CD4-positive, alpha-beta T cell treated with Interleukin-15 for 4 hours (primary cell): ENCODE data around the gene CACNA1A.

ENCODE experiments used
- DNase-seq: peaks from one replicate; pipeline ENCODE4 v3.0.0-alpha.2; 2020; ENCODE audit warnings: low spot score

Gene CACNA1A

DNA sequence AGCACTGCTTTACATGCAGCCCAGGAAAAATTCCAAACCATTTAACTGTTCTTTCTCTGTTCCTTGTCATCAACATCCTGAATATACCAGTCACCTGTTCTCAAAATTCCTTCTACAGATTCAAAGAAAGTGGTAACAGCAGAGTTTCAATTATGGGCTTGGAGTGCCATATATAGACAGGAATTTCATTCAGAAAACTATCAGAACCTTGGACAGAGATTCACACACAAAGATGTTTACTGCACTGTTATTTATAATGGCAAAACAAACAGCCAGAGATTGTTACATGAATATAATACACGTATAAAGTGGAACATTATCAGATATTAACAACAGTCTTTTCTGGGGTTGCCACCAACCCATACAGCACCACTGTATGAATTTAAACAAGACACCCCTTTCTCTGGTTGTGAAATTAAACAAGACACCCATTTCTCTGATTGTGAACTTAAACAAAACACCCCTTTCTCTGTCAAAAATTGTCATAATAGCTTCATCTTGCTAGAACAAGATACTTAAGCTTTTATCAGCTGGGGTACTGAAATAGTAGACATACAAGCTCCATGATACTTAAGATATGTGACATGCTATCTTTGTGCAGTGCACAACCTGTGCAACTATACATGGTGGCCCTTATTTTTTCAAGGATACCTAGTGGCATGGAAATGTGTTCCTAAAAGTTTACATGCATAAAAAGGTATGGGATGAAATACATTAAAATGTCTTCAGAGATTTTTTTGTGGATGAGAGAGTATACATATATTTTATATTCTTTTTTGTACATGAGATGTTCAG, 12.6 kb downstream of the CACNA1A start:
- no peak for DNase-seq

GRCh38 chr19:13492128-13492527, 14.2 kb downstream of the CACNA1A start:
- no peak for DNase-seq

GRCh38 chr19:13487985-13488384, 18.3 kb downstream of the CACNA1A start:
- no peak for DNase-seq

DNA sequence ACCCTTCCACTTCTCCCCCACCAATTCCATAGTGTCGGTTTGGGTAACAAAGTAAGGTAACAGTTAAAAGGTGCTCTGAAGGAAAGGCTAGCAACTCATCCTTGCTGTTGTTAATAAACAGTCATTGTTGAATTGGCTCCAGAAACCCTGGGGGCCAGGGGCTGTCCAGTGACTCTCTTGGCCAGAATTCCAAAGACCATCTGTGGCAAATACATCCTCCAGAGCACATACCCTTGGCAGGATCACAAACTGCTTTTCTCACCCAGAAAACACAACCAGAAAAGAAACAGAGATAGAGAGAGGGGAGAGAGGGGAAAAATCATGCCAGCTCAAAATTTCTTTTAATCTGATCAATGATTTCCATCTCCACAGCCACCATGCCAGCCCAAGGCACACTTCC, 22.1 kb downstream of the CACNA1A start:
- DNase-seq, result no peak

DNA sequence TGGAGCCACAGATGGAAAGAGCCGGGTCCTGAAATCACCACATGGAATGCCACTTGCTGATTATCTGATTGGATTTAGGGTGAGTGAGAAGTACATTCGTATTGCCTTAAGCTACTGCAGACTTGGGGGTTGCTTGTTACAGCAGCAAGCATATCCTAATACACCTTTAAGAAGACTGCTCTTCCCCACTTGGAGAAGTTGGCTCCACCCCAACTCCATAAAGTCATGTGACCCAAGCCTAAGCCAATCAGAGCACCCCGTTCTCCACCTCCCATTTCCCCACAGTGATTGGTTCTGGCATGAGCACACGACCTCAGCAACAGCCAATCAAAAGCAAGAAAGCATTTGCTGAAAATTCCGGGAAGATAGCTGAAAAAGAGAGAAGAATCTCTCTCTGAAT, 23.1 kb downstream of the CACNA1A start:
- no peak for DNase-seq

- no peak for DNase-seq
Measured at GRCh38 chr19:13478576-13478975, 27.7 kb downstream of the CACNA1A start.

- no peak for DNase-seq
Measured at GRCh38 chr19:13476071-13476470, 30.2 kb downstream of the CACNA1A start.

DNA sequence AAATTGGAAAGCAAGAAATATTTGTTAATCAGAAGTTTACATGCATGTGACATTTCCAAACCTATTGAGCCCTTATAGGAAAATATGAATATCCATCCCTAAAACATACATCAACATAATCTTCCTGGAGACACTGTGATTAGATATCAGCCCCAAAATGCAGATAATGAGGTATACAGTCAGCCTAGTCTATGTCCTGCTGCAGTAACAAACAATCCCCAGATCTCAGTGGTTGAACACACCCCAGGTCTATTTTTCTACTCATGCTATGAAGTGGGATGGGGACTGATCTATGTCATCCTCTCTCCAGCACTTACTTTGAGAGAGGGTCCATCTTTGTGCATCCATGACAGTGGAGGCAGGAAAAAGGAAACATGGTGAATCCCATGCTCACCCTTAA, 31.2 kb downstream of the CACNA1A start:
- no peak for DNase-seq

DNA sequence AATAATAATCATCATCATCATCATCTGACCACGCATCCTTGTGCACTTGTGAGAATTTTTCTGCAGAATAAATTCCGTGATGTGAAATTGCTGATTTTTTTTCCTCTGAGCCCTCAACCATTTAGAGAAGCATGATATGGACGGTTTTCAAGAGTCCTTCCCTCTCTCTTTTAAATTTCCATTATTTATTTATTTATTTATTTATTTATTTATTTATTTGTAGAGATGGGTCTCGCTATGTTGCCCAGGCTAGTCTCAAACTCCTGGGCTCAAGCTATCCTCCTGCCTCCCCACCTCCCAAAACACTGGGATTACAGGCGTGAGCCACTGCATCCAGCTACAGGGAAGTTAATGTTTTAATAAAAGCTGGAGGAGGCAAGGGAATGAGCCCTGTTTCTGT, 39.6 kb downstream of the CACNA1A start:
- no peak for DNase-seq

DNA sequence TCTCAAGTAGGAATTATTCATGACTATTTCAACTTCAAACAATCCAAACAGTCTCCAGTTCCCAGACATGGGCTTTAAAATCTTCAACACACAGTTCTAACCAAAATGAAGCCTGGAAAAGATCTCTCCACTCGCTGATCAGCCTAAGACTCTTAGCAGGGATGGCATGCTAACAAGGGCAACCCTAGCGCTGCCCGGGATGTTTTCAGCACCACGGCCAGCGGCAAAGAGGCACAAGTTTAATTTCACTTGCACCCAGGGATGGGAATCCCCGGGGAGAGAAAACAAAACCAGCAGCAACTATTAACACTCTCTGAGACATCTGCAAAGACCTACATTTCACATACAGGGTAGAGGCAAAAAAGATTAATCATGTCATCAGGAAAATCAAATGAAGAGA, 43.0 kb downstream of the CACNA1A start:
- DNase-seq, result no peak

DNA sequence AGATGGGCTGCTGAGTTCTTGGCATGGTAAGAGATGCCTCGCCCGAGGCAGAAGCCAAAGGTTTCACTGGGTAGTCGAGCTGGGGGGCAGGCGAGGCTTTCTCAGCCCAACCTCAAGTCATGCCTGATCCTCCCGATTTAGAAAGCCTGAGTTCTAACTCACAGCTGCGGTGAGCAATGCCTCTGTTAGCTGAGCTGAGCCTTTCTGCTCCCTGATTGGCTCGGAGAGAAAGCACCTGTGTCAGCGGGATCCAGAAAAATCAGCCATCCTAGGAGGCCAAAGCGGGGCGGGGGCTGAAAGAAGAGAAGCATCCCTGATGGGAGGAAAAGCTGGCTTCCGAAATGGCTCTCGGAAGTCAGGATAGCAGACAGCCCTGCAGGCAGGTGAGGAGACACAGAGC, 44.7 kb downstream of the CACNA1A start:
- DNase-seq, result no peak

DNA sequence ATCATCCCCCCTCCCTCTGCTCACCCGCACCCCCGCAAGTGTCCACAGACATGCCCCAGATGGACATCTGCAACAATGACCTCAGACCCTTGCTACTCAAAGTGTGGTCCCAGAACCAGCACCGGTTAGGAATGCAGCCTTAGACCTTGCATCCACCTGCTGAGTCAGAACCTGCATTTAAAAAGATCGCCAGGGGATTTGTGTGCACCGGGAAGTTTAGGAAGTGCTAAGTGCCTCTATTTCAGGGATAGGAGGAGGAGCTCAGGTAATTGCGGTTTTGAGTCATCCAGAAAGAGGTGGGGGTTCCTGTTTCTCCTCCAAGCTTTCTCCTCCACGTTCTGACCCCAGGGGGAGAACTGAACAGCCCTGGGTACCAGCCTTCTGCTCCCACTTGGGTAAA, 46.2 kb downstream of the CACNA1A start:
- DNase-seq, result no peak

DNA sequence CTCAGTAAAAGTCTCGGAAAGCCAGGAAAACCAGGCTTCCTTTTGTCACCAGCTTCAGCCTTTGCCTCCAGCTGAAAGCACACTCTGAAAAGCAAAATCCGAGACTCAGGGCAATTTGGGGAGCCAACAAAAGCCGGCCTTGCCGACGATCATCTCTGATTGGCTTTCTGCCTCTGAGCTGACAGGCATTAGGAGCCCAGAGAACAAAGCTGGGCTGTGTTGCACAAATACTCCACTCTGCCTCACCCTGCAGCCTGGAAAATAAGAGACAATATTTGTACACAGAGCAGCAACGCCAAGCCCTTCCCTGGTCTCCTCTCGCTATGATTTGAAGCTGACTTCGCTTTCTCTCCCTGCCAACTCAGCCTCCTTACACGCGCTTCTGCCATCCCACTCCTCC, 46.9 kb downstream of the CACNA1A start:
- DNase-seq, result no peak

DNA sequence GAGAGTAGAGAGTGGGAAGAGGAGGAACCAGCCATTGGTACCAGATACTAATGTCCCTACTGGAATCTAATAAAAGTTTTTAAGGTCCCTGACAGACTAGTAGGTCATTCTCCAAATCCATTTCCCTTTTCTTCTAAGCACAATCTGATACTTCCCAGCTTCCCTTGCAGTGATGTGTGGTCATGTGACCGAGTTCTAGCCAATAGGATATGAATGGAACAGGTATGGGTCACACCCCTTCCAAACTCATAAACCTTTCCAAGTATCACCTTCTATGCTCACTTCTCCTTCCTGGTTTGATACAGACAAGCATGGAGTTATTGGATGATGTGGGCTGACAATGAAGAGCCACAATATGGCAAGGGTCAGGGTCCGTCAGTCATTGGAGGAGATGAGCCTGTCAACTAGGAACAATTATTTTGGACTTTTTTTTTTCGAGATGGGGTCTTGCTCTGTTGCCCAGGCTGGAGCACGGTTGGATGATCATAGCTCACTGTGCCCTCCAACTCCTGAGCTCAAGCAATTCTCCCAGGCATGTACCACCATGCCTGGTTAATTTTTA, 54.8 kb downstream of the CACNA1A start:
- no peak for DNase-seq

DNA sequence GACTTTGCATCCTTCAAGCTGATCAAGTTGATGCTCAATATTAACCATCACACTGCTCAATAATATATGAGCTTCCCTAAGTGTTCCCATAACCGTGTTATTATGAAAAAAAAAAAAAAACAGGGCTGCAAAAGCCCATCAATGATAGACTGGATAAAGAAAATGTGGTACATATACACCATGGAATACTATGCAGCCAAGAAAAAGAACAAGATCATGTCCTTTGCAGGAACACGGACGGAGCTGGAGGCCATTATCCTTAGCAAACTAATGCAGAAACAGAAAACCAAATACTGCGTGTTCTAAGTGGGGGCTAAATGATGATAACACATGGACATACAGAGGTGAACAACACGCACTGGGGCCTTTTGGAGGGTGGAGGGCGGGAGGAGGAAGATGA, 58.3 kb downstream of the CACNA1A start:
- no peak for DNase-seq

GRCh38 chr19:13441810-13442512, 64.3 kb downstream of the CACNA1A start:
- peak; percentile 12 for DNase-seq

DNA sequence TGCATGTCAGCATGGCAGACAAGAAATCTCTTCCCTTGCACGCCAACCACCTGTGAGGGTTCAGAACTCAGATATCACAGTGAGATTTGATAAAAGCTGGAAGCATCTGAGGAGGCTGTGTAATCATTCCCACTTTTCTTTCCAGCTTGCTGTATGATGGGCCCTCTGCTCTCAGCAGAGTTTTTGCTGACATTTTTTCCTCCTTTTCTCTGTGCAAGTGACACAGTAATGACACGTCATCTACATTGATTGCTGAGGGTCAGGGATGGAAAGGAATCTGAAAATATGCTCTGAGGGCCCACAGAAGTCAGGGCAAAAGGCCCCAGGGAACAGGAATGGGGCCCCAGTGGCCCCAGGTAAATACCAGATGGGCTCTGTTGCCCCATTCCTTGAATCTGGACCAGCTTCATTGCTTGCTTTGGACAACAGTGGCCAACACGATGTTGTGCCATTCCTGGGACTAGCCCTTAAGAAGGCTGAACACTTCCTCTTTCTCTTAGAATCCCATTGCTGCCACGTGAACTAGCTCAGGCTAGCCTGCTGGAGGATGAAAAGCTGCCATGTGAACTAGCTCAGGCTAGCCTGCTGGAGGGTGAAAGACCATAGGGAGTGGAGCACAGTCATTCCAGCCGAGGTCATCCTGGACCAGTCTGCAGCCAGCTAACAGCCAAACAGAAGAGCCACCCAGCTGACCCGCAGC, 68.2 kb downstream of the CACNA1A start:
- DNase-seq, result no peak

- no peak for DNase-seq
Measured at GRCh38 chr19:13436352-13436751, 69.9 kb downstream of the CACNA1A start.

DNA sequence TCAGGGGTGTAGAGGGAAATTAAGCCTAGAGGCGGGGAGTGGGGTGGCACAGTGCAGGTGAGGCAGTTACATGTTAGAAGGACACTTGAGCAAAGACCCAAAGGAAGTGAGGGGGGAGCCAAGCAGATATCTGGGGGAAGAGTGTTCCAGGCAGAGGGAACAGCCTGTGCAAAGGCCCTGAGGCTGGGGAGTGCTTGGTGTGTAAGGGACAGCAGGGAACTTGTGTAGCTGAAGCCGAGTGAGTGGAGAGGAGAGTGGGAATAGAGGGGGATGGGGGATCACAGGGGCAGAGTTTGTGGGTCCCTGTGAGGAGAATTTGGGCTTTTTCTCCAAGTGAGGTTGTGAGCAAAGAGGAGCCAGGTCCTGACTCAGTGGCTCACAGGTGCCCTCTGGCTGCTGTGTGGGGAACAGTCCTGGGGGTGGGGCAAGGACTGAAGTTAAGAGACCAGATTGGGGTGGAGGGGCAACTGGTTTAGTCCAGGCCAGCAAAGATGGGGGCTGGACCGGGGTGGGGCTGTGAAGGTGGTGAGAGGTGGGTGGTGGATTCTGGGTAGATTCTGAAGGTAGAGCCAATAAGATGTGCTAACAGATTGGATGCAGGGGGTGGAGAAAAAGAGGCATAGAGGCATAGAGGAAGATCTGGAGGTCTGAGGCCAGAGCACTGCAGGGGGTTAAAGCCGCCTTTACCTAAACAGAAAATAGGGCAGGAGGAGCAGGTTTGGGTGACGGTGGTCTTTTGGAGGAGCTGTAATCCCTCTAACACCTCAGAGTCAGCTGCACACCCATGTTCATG, 75.3 kb downstream of the CACNA1A start:
- DNase-seq, result peak; percentile 34

DNA sequence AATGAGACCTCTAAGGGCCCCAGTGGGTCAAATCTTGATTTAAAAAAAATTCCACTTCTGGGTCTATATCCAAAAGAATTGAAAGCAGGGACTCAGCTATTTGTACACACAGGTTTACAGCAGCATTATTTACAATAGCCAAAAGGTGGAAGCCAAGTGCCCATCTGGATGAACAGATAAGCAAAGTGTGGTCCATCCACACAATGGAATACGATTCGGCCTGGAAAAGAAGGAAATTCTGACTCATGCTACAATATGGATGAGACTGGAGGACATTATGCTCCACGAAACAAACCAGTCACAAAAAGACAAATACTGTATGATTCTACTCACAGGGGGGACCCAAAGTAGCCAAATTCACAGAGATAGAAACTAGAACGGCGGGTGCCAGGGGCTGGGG, 76.7 kb downstream of the CACNA1A start:
- DNase-seq, result no peak

DNA sequence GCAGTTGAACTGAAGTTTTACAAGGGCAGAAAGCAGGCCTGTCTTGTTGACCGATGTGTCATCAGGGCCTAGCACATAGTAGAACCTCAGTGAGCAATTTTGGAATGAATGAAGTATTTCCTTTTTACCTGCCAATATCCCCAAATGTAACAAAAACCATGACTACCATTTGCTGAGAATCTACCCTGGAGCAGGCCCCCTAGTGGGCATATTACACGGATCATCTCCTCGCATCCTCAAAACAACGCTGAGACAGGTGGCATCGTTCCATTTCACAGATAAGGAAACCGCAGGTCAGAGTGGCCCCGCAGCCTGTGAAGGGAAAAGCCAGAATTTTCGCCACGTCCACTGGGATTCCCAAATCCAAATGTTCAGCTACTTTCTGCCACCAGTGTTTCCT, 77.9 kb downstream of the CACNA1A start:
- peak; percentile 2 for DNase-seq
